Suprapubic skin (tissue), 3 donors: Measurements from ENCODE around the gene AFF2.

Source experiments
- POLR2AphosphoS5 ChIP-seq, 3 donors: sonication (generic); formaldehyde crosslinking; IDR thresholded peaks; one replicate each; pipeline ENCODE4 v1.6.1; 2017; ENCODE audit warnings: antibody characterized with exemption in 3 of 3
- TF ChIP-seq, protein P1 (sequence below), 2 donors: fragments of 200-600 bp in 1 of 2; fragments of 450-650 bp in 1 of 2; sonication (generic) in 1 of 2; IDR thresholded peaks; one replicate each; pipeline ENCODE4 v1.5.1; 2016 to 2019; ENCODE audit warnings: antibody characterized with exemption in 2 of 2, mild to moderate bottlenecking in 1 of 2, moderate library complexity in 1 of 2

DNA sequence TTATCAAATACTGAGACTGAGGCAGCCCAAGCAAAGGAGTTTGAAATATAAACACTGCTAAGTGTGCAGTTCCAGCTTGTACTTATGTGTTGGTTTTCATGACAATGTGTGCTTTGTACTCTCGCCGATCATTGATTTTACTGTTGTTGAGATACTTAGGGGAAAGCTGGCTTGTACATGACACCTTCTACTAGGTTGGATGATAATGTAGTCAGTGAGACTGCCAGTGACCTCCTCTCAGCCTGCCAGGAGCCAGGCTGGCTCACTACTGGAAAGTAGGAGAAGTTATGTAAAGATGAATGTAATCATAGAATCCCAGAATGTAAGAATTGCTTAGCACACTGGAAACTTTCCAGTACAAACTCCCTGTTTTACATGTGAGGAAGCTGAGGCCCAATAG is 132.0 kb downstream of the AFF2 start:
- no peak for TF ChIP-seq POLR2AphosphoS5 (IDR thresholded peaks at IDR 0.05)
- TF ChIP-seq, protein P1, sequence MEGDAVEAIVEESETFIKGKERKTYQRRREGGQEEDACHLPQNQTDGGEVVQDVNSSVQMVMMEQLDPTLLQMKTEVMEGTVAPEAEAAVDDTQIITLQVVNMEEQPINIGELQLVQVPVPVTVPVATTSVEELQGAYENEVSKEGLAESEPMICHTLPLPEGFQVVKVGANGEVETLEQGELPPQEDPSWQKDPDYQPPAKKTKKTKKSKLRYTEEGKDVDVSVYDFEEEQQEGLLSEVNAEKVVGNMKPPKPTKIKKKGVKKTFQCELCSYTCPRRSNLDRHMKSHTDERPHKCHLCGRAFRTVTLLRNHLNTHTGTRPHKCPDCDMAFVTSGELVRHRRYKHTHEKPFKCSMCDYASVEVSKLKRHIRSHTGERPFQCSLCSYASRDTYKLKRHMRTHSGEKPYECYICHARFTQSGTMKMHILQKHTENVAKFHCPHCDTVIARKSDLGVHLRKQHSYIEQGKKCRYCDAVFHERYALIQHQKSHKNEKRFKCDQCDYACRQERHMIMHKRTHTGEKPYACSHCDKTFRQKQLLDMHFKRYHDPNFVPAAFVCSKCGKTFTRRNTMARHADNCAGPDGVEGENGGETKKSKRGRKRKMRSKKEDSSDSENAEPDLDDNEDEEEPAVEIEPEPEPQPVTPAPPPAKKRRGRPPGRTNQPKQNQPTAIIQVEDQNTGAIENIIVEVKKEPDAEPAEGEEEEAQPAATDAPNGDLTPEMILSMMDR (IDR thresholded peaks at IDR 0.05), result no peak
